GM04503 (cell line): Measurements from ENCODE around the gene DNAJA4.

Source experiments
- DNase-seq: peaks from one replicate; pipeline ENCODE4 v3.0.0-alpha.2; 2012; ENCODE audit warnings: low read depth

DNAJA4 gene

GRCh38 chr15:78280319-78281072, 16.1 kb downstream of the DNAJA4 start:
- no peak for DNase-seq

GRCh38 chr15:78282324-78282723, 18.0 kb downstream of the DNAJA4 start:
- no peak for DNase-seq

GRCh38 chr15:78284758-78285157, 20.4 kb downstream of the DNAJA4 start:
- no peak for DNase-seq

DNA sequence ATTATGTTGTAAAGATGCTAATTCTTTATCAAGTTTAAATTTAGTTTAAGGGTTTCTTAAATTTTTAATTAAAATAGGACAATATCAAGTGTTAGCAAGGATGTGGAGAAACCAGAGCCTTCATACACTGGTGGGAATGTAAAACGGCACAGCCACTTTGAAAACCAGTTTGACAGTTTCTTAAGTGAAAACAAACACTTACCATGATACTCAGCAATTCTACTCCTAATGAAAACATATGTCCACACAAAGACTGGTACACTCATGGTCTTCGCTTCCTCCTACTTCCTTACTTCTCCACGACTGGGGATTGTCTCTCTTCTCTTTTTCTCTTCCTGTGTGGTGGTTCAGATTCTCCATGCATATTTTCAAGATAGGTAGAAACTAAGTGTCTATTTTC, 25.9 kb downstream of the DNAJA4 start:
- DNase-seq = no peak

GRCh38 chr15:78291052-78291451, 26.7 kb downstream of the DNAJA4 start:
- DNase-seq = no peak

- no peak for DNase-seq
Measured at GRCh38 chr15:78291698-78292097, 27.3 kb downstream of the DNAJA4 start.

GRCh38 chr15:78292219-78292618, 27.9 kb downstream of the DNAJA4 start:
- no peak for DNase-seq

GRCh38 chr15:78299101-78299930, 35.0 kb downstream of the DNAJA4 start, which contains the start of gene SKIC8:
Gene SKIC8, minus strand, starts transcription at chr15:78299609. Its CDS starts 3,923 bp downstream, at chr15:78295686.
- DNase-seq = peak; percentile 55

GRCh38 chr15:78301326-78301725, 37.0 kb downstream of the DNAJA4 start:
- DNase-seq = no peak

- DNase-seq = no peak
Measured at GRCh38 chr15:78301828-78302227, 37.5 kb downstream of the DNAJA4 start.

DNA sequence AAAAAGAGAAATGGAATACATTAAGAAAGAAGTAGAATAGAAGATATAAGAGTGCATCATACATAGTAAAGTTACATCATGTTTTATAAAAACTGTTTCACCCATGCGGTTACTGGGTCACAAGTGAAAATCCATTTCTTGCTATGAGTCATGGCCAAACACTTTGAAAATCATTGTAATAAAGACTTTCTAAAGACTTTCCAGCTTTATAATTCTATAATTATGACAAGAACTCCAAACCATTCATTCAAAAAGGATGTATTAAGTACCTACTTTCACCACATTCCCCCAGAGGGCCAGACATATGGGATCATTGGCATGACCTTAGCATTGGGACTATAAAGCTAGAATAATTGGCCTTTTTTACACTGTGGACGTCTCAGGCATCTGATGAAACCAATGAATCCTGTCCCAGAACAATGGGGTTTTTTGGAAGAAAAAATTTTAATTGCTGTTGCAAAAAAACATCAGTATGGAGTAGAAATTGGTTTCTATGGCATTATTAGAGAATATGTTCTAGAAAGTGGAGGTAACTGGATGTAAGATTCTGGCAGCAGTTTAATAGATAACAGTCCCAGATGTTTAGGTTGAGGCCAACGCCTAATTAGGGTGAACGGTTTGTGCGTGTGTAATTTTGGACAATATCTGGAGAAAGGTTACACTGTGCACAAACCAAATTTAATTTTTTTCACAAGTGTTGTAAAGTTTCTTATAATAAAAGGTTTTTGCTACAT, 38.4 kb downstream of the DNAJA4 start:
- DNase-seq = peak; percentile 94

- DNase-seq = no peak
Measured at GRCh38 chr15:78304216-78305066, 40.1 kb downstream of the DNAJA4 start.

GRCh38 chr15:78306176-78306774, 41.9 kb downstream of the DNAJA4 start:
- DNase-seq = peak; percentile 21

- DNase-seq = no peak
Measured at GRCh38 chr15:78307976-78308375, 43.6 kb downstream of the DNAJA4 start.

DNA sequence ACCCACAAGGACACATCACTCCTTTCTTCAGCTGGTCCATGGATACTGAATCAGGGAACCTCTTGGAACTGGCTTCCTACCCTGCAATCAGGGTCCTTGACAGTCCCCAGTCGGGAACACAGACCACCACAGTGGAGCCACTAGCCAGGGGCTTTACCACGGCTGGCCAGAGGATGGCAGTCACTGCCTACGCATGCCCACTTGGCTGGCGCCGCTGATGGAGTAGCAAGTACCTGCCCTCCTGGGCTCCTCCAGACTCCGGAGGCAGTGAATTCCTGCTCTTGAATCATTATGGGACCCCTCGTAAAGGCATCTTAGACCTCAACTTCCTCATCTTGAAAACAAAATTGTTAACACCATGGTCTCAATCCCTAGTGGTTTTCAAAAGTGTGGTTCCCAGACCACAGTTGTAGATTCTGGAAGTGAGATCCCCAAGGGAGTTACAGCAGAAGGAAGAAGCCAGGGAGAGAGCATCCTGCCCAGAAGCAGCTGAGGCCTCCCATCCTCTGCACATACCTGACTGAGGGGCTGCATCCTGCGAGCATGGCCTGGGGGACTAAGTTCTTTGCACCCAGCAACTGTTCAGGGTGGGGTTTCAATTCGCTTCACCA, 44.2 kb downstream of the DNAJA4 start:
- no peak for DNase-seq

GRCh38 chr15:78311292-78311691, 46.9 kb downstream of the DNAJA4 start:
- DNase-seq = no peak

- no peak for DNase-seq
Measured at GRCh38 chr15:78312536-78312935, 48.2 kb downstream of the DNAJA4 start.

- no peak for DNase-seq
Measured at GRCh38 chr15:78312957-78313356, 48.6 kb downstream of the DNAJA4 start.

DNA sequence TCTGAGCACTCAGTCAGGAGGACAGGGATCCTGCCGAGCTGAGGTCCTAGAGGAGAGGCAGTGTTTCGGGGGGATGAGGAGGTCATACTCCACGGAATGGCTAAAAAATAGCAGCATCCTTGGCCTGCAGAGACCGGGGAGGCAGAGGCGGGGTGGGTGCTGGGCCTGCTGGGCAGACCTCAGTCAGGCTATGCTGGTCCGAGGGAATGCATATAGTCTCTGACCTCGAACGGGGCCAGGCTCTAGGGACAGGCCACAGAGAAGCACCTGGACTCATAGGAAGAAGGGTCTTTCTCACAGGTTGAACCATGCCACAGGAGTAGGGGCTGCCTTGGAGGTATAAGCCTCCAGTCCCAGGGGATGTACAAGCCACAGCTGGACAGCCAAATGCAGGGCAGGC, 49.0 kb downstream of the DNAJA4 start:
- DNase-seq = no peak

- DNase-seq = no peak
Measured at GRCh38 chr15:78314181-78314581, 49.8 kb downstream of the DNAJA4 start.
